ENCODE data around the gene PHLDB2.

The PHLDB2 gene

GRCh38 chr3:111882799-111883198 is 23.7 kb downstream of the PHLDB2 start:
- no peak for TF ChIP-seq REST (IDR thresholded peaks at IDR 0.05; ENCODE audit: insufficient read depth in 1 of 2, low read depth in 2 of 2, low read length in 2 of 2)
- no peak for TF ChIP-seq TAF1 (IDR thresholded peaks at IDR 0.05; ENCODE audit: borderline replicate concordance, insufficient read depth, low read length)
- no peak for TF ChIP-seq POLR2AphosphoS5 (IDR thresholded peaks at IDR 0.05; ENCODE audit: low read depth, low read length)
- no peak for TF ChIP-seq FOXP2 (optimal IDR thresholded peaks at IDR 0.05; ENCODE audit: borderline replicate concordance, extremely low read depth, extremely low read length, insufficient read depth)
- TF ChIP-seq SIN3A (IDR thresholded peaks at IDR 0.05; ENCODE audit: borderline replicate concordance, insufficient read depth, low read length), result no peak

DNA sequence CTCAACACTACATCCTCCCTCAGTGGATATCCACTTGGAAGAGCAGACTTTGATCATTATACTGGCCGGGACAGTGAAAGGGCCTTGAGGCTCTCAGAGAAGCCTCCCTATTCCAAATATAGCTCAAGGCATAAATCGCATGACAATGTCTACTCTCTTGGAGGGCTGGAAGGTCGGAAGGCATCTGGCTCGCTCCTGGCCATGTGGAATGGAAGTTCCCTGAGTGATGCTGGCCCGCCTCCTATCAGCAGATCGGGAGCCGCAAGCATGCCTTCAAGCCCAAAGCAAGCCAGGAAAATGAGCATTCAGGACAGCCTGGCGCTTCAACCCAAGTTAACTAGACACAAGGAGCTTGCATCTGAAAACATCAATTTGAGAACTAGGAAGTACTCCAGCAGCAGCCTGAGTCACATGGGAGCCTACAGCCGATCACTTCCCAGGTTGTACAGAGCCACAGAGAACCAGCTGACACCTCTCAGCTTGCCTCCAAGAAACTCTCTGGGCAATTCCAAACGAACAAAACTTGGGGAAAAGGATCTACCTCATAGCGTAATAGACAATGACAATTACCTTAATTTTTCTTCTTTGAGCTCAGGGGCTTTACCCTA is 25.4 kb downstream of the PHLDB2 start:
- TF ChIP-seq FOXP2 (optimal IDR thresholded peaks at IDR 0.05; ENCODE audit: borderline replicate concordance, extremely low read depth, extremely low read length, insufficient read depth) (no peak), REST (IDR thresholded peaks at IDR 0.05; ENCODE audit: insufficient read depth in 1 of 2, low read depth in 2 of 2, low read length in 2 of 2) (no peak), TAF1 (IDR thresholded peaks at IDR 0.05; ENCODE audit: borderline replicate concordance, insufficient read depth, low read length) (no peak), POLR2AphosphoS5 (IDR thresholded peaks at IDR 0.05; ENCODE audit: low read depth, low read length) (no peak), SIN3A (IDR thresholded peaks at IDR 0.05; ENCODE audit: borderline replicate concordance, insufficient read depth, low read length) (no peak)

GRCh38 chr3:111885578-111885977 is 26.5 kb downstream of the PHLDB2 start:
- TF ChIP-seq SIN3A (IDR thresholded peaks at IDR 0.05; ENCODE audit: borderline replicate concordance, insufficient read depth, low read length) (no peak), TAF1 (IDR thresholded peaks at IDR 0.05; ENCODE audit: borderline replicate concordance, insufficient read depth, low read length) (no peak), REST (IDR thresholded peaks at IDR 0.05; ENCODE audit: insufficient read depth in 1 of 2, low read depth in 2 of 2, low read length in 2 of 2) (no peak), POLR2AphosphoS5 (IDR thresholded peaks at IDR 0.05; ENCODE audit: low read depth, low read length) (no peak), FOXP2 (optimal IDR thresholded peaks at IDR 0.05; ENCODE audit: borderline replicate concordance, extremely low read depth, extremely low read length, insufficient read depth) (no peak)

DNA sequence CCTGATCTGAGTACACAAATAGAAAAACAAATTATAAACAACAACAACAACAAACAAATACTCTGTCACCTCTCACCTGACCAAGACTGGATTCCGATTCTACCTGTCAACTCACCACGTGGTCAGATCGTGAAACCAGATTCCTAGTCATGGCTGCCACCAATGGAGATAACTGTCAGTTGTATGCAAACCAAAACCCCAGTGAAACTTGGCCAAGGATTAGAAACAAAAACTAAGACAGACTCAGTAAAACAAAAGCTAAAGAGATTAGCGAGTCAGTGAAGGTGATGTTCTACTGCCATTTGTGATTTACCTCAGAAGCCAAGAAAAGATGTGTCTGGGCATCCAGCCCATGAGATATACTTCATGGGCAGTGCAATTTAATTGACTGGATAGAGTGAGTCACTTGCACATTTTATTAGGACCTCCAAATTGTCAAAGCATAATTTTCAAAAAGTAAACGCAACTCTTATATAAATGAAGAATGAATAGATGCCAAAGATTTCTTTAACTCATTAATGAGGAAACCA is 31.1 kb downstream of the PHLDB2 start:
- no peak for TF ChIP-seq POLR2AphosphoS5 (IDR thresholded peaks at IDR 0.05; ENCODE audit: low read depth, low read length)
- TF ChIP-seq TAF1 (IDR thresholded peaks at IDR 0.05; ENCODE audit: borderline replicate concordance, insufficient read depth, low read length), result no peak
- no peak for TF ChIP-seq REST (IDR thresholded peaks at IDR 0.05; ENCODE audit: insufficient read depth in 1 of 2, low read depth in 2 of 2, low read length in 2 of 2)
- no peak for TF ChIP-seq SIN3A (IDR thresholded peaks at IDR 0.05; ENCODE audit: borderline replicate concordance, insufficient read depth, low read length)
- TF ChIP-seq FOXP2 (optimal IDR thresholded peaks at IDR 0.05; ENCODE audit: borderline replicate concordance, extremely low read depth, extremely low read length, insufficient read depth), result no peak
